Measurements from ENCODE around the gene RCBTB1. TPM values are rescaled to one million over a fixed set of nuclear protein-coding genes. Genes with fewer than 3 reads are reported as not detected.

RCBTB1 gene
- total and polyA plus RNA-seq, 2 donors (not counting 3 experiments of a cell fraction or from before 2014, with no cell fraction given): 12.1 to 23.8 TPM

DNA sequence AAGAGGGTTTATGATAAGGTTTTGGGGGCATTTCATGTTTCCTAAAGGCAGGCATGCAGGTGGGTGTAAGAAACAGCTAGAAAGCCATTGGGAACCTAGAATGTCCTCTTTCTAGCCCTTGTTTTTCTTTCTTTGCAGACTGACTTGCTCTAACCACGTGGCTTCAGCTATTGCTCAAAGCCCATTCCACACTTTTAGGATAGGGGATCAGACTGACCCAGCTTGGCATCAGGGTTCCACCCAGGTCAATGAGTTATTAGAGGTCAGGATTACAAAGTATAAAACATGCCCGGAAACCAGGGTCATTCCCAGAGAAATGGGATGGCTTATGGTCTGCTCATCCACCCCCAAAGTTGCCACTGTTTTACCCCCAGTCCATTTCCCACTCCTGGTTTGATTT lies 72.8 kb downstream of the RCBTB1 start:
- Histone ChIP-seq H3K9me1 (replicated peaks; ENCODE audit: control insufficient read depth, extremely low read depth, insufficient read depth, low read length) (no peaks in the 10 kb centered on the region), H3K4me2 (ENCODE audit: insufficient read depth, low read length) (no peak overlapping the region), H3K27me3 (ENCODE audit: control insufficient read depth in 2 of 2, insufficient read depth in 2 of 2, low read length in 2 of 2) (no peaks in the 10 kb centered on the region), H3K9ac (replicated peaks; ENCODE audit: extremely low read depth, insufficient read depth, low read length) (no peak overlapping the region), H3K79me2 (ENCODE audit: control insufficient read depth, insufficient read depth, low read length) (no peaks in the 10 kb centered on the region), H2AFZ (ENCODE audit: low read depth, low read length) (no peak overlapping the region), H4K20me1 (replicated peaks; ENCODE audit: control insufficient read depth, extremely low read depth, insufficient read depth, low read length) (no peaks in the 10 kb centered on the region), H3K4me3 (replicated peaks in 1 of 3; ENCODE audit: insufficient read depth in 1 of 3, low read depth in 1 of 3, low read length in 3 of 3) (no peak overlapping the region), H3K27ac (ENCODE audit: insufficient read depth, low read depth, low read length) (no peak overlapping the region), H3K4me1 (ENCODE audit: control insufficient read depth, extremely low read depth, insufficient read depth, low read length) (no peaks in the 10 kb centered on the region), H3K9me3 (replicated peaks; ENCODE audit: control insufficient read depth, insufficient read depth, low read length) (no peaks in the 10 kb centered on the region), H3K36me3 (ENCODE audit: control insufficient read depth in 2 of 2, extremely low read depth in 1 of 2, insufficient read depth in 2 of 2, low read length in 2 of 2) (peaks cover 0 to 5% of the 10 kb centered on the region in 2 experiments)
- POLR2A ChIA-PET: no interaction called here
- CTCF ChIA-PET: no interaction called here
- dilution Hi-C loops (cut with MboI; ENCODE audit: extremely low pct_ligation_motif_present, low sequenced_read_pairs) (no loop called here), intact Hi-C loops (cut with micrococcal nuclease) (no loop called here)
- FAIRE-seq (no peak), DNase-seq (ENCODE audit: low read depth, low spot score) (no peak)
- no TSS peak for BruUV-seq (replicated peaks)
- TF ChIP-seq, protein P1, sequence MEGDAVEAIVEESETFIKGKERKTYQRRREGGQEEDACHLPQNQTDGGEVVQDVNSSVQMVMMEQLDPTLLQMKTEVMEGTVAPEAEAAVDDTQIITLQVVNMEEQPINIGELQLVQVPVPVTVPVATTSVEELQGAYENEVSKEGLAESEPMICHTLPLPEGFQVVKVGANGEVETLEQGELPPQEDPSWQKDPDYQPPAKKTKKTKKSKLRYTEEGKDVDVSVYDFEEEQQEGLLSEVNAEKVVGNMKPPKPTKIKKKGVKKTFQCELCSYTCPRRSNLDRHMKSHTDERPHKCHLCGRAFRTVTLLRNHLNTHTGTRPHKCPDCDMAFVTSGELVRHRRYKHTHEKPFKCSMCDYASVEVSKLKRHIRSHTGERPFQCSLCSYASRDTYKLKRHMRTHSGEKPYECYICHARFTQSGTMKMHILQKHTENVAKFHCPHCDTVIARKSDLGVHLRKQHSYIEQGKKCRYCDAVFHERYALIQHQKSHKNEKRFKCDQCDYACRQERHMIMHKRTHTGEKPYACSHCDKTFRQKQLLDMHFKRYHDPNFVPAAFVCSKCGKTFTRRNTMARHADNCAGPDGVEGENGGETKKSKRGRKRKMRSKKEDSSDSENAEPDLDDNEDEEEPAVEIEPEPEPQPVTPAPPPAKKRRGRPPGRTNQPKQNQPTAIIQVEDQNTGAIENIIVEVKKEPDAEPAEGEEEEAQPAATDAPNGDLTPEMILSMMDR (IDR thresholded peaks at IDR 0.05; ENCODE audit: extremely low read depth in 1 of 2, insufficient read depth in 1 of 2, low read depth in 1 of 2, low read length in 2 of 2): no peak
- no peak for TF ChIP-seq JUN (IDR thresholded peaks at IDR 0.05; ENCODE audit: borderline replicate concordance, insufficient read depth, insufficient read length, low read depth)

GRCh38 chr13:49503951-49504350 lies 81.4 kb downstream of the RCBTB1 start:
- ChIA-PET POLR2A (no interaction called here), CTCF (no interaction called here)
- FAIRE-seq: no peak

More at GRCh38 chr13:49503951-49504350, 81.4 kb downstream of the RCBTB1 start:
- Histone ChIP-seq H3K36me3 (ENCODE audit: control insufficient read depth in 2 of 2, extremely low read depth in 1 of 2, insufficient read depth in 2 of 2, low read length in 2 of 2) (peaks cover 0 to 3% of the 10 kb centered on the region in 2 experiments), H3K9ac (replicated peaks; ENCODE audit: extremely low read depth, insufficient read depth, low read length) (no peak overlapping the region), H3K79me2 (ENCODE audit: control insufficient read depth, insufficient read depth, low read length) (no peaks in the 10 kb centered on the region), H4K20me1 (replicated peaks; ENCODE audit: control insufficient read depth, extremely low read depth, insufficient read depth, low read length) (no peaks in the 10 kb centered on the region), H3K4me2 (ENCODE audit: insufficient read depth, low read length) (no peak overlapping the region), H3K27me3 (ENCODE audit: control insufficient read depth in 2 of 2, insufficient read depth in 2 of 2, low read length in 2 of 2) (no peaks in the 10 kb centered on the region), H3K4me3 (replicated peaks in 1 of 3; ENCODE audit: insufficient read depth in 1 of 3, low read depth in 1 of 3, low read length in 3 of 3) (no peak overlapping the region), H3K9me1 (replicated peaks; ENCODE audit: control insufficient read depth, extremely low read depth, insufficient read depth, low read length) (no peaks in the 10 kb centered on the region), H3K27ac (ENCODE audit: insufficient read depth, low read depth, low read length) (no peak overlapping the region), H3K9me3 (replicated peaks; ENCODE audit: control insufficient read depth, insufficient read depth, low read length) (no peaks in the 10 kb centered on the region), H3K4me1 (ENCODE audit: control insufficient read depth, extremely low read depth, insufficient read depth, low read length) (peaks cover 4% of the 10 kb centered on the region), H2AFZ (ENCODE audit: low read depth, low read length) (no peak overlapping the region)
- no TSS peak for BruUV-seq (replicated peaks)
- DNase-seq (ENCODE audit: low read depth, low spot score): no peak
- dilution Hi-C loops (cut with MboI; ENCODE audit: extremely low pct_ligation_motif_present, low sequenced_read_pairs): no loop called here
- no peak for TF ChIP-seq POLR2A (IDR thresholded peaks at IDR 0.05; ENCODE audit: low read depth, low read length)
- TF ChIP-seq, protein P1 (IDR thresholded peaks at IDR 0.05; ENCODE audit: extremely low read depth in 1 of 2, insufficient read depth in 1 of 2, low read depth in 1 of 2, low read length in 2 of 2): no peak
- no peak for TF ChIP-seq EZH2 (IDR thresholded peaks at IDR 0.05; ENCODE audit: borderline replicate concordance, low read depth, low read length, severe bottlenecking)
- TF ChIP-seq MAX (IDR thresholded peaks at IDR 0.05; ENCODE audit: insufficient read depth, insufficient read length): no peak
- no peak for TF ChIP-seq JUN (IDR thresholded peaks at IDR 0.05; ENCODE audit: borderline replicate concordance, insufficient read depth, insufficient read length, low read depth)
- TF ChIP-seq GATA2 (IDR thresholded peaks at IDR 0.05; ENCODE audit: insufficient read depth, insufficient read length, low read depth, low read length): no peak
- TF ChIP-seq POLR2AphosphoS5 (IDR thresholded peaks at IDR 0.05; ENCODE audit: insufficient read depth, low read depth, low read length): no peak
- no peak for TF ChIP-seq FOS (IDR thresholded peaks at IDR 0.05; ENCODE audit: borderline replicate concordance, insufficient read depth, low read length)
- no peak for TF ChIP-seq MYC (IDR thresholded peaks at IDR 0.05; ENCODE audit: low read depth, low read length)
- intact Hi-C loops (cut with micrococcal nuclease): no loop called here
